Measurements from ENCODE around the gene KYNU.

Gene KYNU

GRCh38 chr2:142981069-142981378, 103.6 kb downstream of the KYNU start:
- H3K27me3 ChIP-seq (ENCODE audit: control insufficient read depth, insufficient read depth, low read length) = no peaks in the 10 kb centered on the region
- no peaks in the 10 kb centered on the region for H3K4me1 ChIP-seq (ENCODE audit: control insufficient read depth, insufficient read depth, low read length)
- H3K4me3 ChIP-seq (ENCODE audit: low read length) = no peak overlapping the region
- no peak overlapping the region for H3K27ac ChIP-seq (ENCODE audit: low read depth, low read length)
- no peak overlapping the region for H3K9ac ChIP-seq (ENCODE audit: low read length)
- no peaks in the 10 kb centered on the region for H3K36me3 ChIP-seq (ENCODE audit: control insufficient read depth, insufficient read depth, low read length)

GRCh38 chr2:142981756-142982155, 104.3 kb downstream of the KYNU start:
- H3K4me3 ChIP-seq (ENCODE audit: low read length) = no peak overlapping the region
- no peaks in the 10 kb centered on the region for H3K27me3 ChIP-seq (ENCODE audit: control insufficient read depth, insufficient read depth, low read length)
- H3K27ac ChIP-seq (ENCODE audit: low read depth, low read length) = no peak overlapping the region
- no peak overlapping the region for H3K9ac ChIP-seq (ENCODE audit: low read length)
- no peaks in the 10 kb centered on the region for H3K4me1 ChIP-seq (ENCODE audit: control insufficient read depth, insufficient read depth, low read length)
- no peaks in the 10 kb centered on the region for H3K36me3 ChIP-seq (ENCODE audit: control insufficient read depth, insufficient read depth, low read length)

- H3K9ac ChIP-seq (ENCODE audit: low read length) = no peak overlapping the region
- no peak overlapping the region for H3K4me3 ChIP-seq (ENCODE audit: low read length)
- H3K36me3 ChIP-seq (ENCODE audit: control insufficient read depth, insufficient read depth, low read length) = no peaks in the 10 kb centered on the region
- H3K27ac ChIP-seq (ENCODE audit: low read depth, low read length) = no peak overlapping the region
- H3K27me3 ChIP-seq (ENCODE audit: control insufficient read depth, insufficient read depth, low read length) = no peaks in the 10 kb centered on the region
- no peaks in the 10 kb centered on the region for H3K4me1 ChIP-seq (ENCODE audit: control insufficient read depth, insufficient read depth, low read length)
Measured at GRCh38 chr2:142983174-142983573, 105.7 kb downstream of the KYNU start.

- no peak overlapping the region for H3K9ac ChIP-seq (ENCODE audit: low read length)
- H3K36me3 ChIP-seq (ENCODE audit: control insufficient read depth, insufficient read depth, low read length) = no peaks in the 10 kb centered on the region
- H3K4me1 ChIP-seq (ENCODE audit: control insufficient read depth, insufficient read depth, low read length) = no peaks in the 10 kb centered on the region
- no peak overlapping the region for H3K27ac ChIP-seq (ENCODE audit: low read depth, low read length)
- no peak overlapping the region for H3K4me3 ChIP-seq (ENCODE audit: low read length)
- H3K27me3 ChIP-seq (ENCODE audit: control insufficient read depth, insufficient read depth, low read length) = no peaks in the 10 kb centered on the region
Measured at GRCh38 chr2:142984657-142985056, 107.2 kb downstream of the KYNU start.

- H3K36me3 ChIP-seq (ENCODE audit: control insufficient read depth, insufficient read depth, low read length) = no peaks in the 10 kb centered on the region
- no peaks in the 10 kb centered on the region for H3K27me3 ChIP-seq (ENCODE audit: control insufficient read depth, insufficient read depth, low read length)
- H3K27ac ChIP-seq (ENCODE audit: low read depth, low read length) = no peak overlapping the region
- H3K4me3 ChIP-seq (ENCODE audit: low read length) = no peak overlapping the region
- no peaks in the 10 kb centered on the region for H3K4me1 ChIP-seq (ENCODE audit: control insufficient read depth, insufficient read depth, low read length)
- H3K9ac ChIP-seq (ENCODE audit: low read length) = no peak overlapping the region
Measured at GRCh38 chr2:142987044-142987443, 109.6 kb downstream of the KYNU start.

- H3K4me3 ChIP-seq (ENCODE audit: low read length) = no peak overlapping the region
- no peak overlapping the region for H3K27ac ChIP-seq (ENCODE audit: low read depth, low read length)
- H3K9ac ChIP-seq (ENCODE audit: low read length) = no peak overlapping the region
- no peaks in the 10 kb centered on the region for H3K36me3 ChIP-seq (ENCODE audit: control insufficient read depth, insufficient read depth, low read length)
- no peaks in the 10 kb centered on the region for H3K27me3 ChIP-seq (ENCODE audit: control insufficient read depth, insufficient read depth, low read length)
- H3K4me1 ChIP-seq (ENCODE audit: control insufficient read depth, insufficient read depth, low read length) = no peaks in the 10 kb centered on the region
Measured at GRCh38 chr2:142989273-142990204, 112.1 kb downstream of the KYNU start.

GRCh38 chr2:142991295-142991694, 113.8 kb downstream of the KYNU start:
- H3K9ac ChIP-seq (ENCODE audit: low read length) = no peak overlapping the region
- no peak overlapping the region for H3K27ac ChIP-seq (ENCODE audit: low read depth, low read length)

GRCh38 chr2:142992840-142993239, 115.4 kb downstream of the KYNU start:
- H3K27ac ChIP-seq (ENCODE audit: low read depth, low read length) = no peak overlapping the region
- H3K9ac ChIP-seq (ENCODE audit: low read length) = no peak overlapping the region
- no peak overlapping the region for H3K4me3 ChIP-seq (ENCODE audit: low read length)
- H3K4me1 ChIP-seq (ENCODE audit: control insufficient read depth, insufficient read depth, low read length) = no peaks in the 10 kb centered on the region
- no peaks in the 10 kb centered on the region for H3K36me3 ChIP-seq (ENCODE audit: control insufficient read depth, insufficient read depth, low read length)
- no peaks in the 10 kb centered on the region for H3K27me3 ChIP-seq (ENCODE audit: control insufficient read depth, insufficient read depth, low read length)

More at GRCh38 chr2:142991295-142991694, 113.8 kb downstream of the KYNU start:
- no peaks in the 10 kb centered on the region for H3K27me3 ChIP-seq (ENCODE audit: control insufficient read depth, insufficient read depth, low read length)
- no peaks in the 10 kb centered on the region for H3K4me1 ChIP-seq (ENCODE audit: control insufficient read depth, insufficient read depth, low read length)
- no peaks in the 10 kb centered on the region for H3K36me3 ChIP-seq (ENCODE audit: control insufficient read depth, insufficient read depth, low read length)
- no peak overlapping the region for H3K4me3 ChIP-seq (ENCODE audit: low read length)

- no peaks in the 10 kb centered on the region for H3K36me3 ChIP-seq (ENCODE audit: control insufficient read depth, insufficient read depth, low read length)
- no peaks in the 10 kb centered on the region for H3K4me1 ChIP-seq (ENCODE audit: control insufficient read depth, insufficient read depth, low read length)
- no peak overlapping the region for H3K9ac ChIP-seq (ENCODE audit: low read length)
- no peaks in the 10 kb centered on the region for H3K27me3 ChIP-seq (ENCODE audit: control insufficient read depth, insufficient read depth, low read length)
- no peak overlapping the region for H3K27ac ChIP-seq (ENCODE audit: low read depth, low read length)
- no peak overlapping the region for H3K4me3 ChIP-seq (ENCODE audit: low read length)
Measured at GRCh38 chr2:142993771-142994170, 116.3 kb downstream of the KYNU start.

GRCh38 chr2:142994665-142995064, 117.2 kb downstream of the KYNU start:
- Histone ChIP-seq H3K4me1 (ENCODE audit: control insufficient read depth, insufficient read depth, low read length) (no peaks in the 10 kb centered on the region), H3K9ac (ENCODE audit: low read length) (no peak overlapping the region), H3K27ac (ENCODE audit: low read depth, low read length) (no peak overlapping the region), H3K36me3 (ENCODE audit: control insufficient read depth, insufficient read depth, low read length) (no peaks in the 10 kb centered on the region), H3K4me3 (ENCODE audit: low read length) (no peak overlapping the region), H3K27me3 (ENCODE audit: control insufficient read depth, insufficient read depth, low read length) (no peaks in the 10 kb centered on the region)

GRCh38 chr2:142997231-142997630, 119.8 kb downstream of the KYNU start:
- Histone ChIP-seq H3K36me3 (ENCODE audit: control insufficient read depth, insufficient read depth, low read length) (no peaks in the 10 kb centered on the region), H3K27ac (ENCODE audit: low read depth, low read length) (no peak overlapping the region), H3K4me3 (ENCODE audit: low read length) (no peak overlapping the region), H3K9ac (ENCODE audit: low read length) (no peak overlapping the region), H3K4me1 (ENCODE audit: control insufficient read depth, insufficient read depth, low read length) (no peaks in the 10 kb centered on the region), H3K27me3 (ENCODE audit: control insufficient read depth, insufficient read depth, low read length) (no peaks in the 10 kb centered on the region)

GRCh38 chr2:143000599-143000998, 123.1 kb downstream of the KYNU start:
- no peak overlapping the region for H3K27ac ChIP-seq (ENCODE audit: low read depth, low read length)
- H3K4me3 ChIP-seq (ENCODE audit: low read length) = no peak overlapping the region
- H3K9ac ChIP-seq (ENCODE audit: low read length) = no peak overlapping the region

GRCh38 chr2:143001501-143001900, 124.0 kb downstream of the KYNU start:
- Histone ChIP-seq H3K36me3 (ENCODE audit: control insufficient read depth, insufficient read depth, low read length) (no peaks in the 10 kb centered on the region), H3K4me1 (ENCODE audit: control insufficient read depth, insufficient read depth, low read length) (no peaks in the 10 kb centered on the region), H3K4me3 (ENCODE audit: low read length) (no peak overlapping the region), H3K27me3 (ENCODE audit: control insufficient read depth, insufficient read depth, low read length) (no peaks in the 10 kb centered on the region), H3K27ac (ENCODE audit: low read depth, low read length) (no peak overlapping the region), H3K9ac (ENCODE audit: low read length) (no peak overlapping the region)

More at GRCh38 chr2:143000599-143000998, 123.1 kb downstream of the KYNU start:
- Histone ChIP-seq H3K36me3 (ENCODE audit: control insufficient read depth, insufficient read depth, low read length) (no peaks in the 10 kb centered on the region), H3K27me3 (ENCODE audit: control insufficient read depth, insufficient read depth, low read length) (no peaks in the 10 kb centered on the region), H3K4me1 (ENCODE audit: control insufficient read depth, insufficient read depth, low read length) (no peaks in the 10 kb centered on the region)
